22Rv1 (cell line): ENCODE data around the gene CDCP1.

ENCODE experiments used
- CTCF ChIP-seq: fragments of 450-650 bp; IDR thresholded peaks from 2 replicates; pipeline ENCODE4 v1.5.1; 2017; ENCODE audit warnings: mild to moderate bottlenecking
- ZFX ChIP-seq: fragments of 450-650 bp; IDR thresholded peaks from 2 replicates; pipeline ENCODE4 v1.6.1; 2017; ENCODE audit warnings: antibody characterized with exemption, borderline replicate concordance

GRCh38 chr3:45093176-45093575 lies 53.0 kb downstream of the CDCP1 start:
- TF ChIP-seq CTCF (no peak), ZFX (no peak)
